Measurements from ENCODE around the gene HABP2.

The HABP2 gene

GRCh38 chr10:113552701-113553100, at the start of gene HABP2:
Gene HABP2, plus strand, starts transcription at chr10:113553053. Its CDS starts 69 bp downstream, at chr10:113553122.
- no peaks in the 10 kb centered on the region for H3K4me1 ChIP-seq (ENCODE audit: insufficient read depth, low read length)
- H2AFZ ChIP-seq (ENCODE audit: low read depth, low read length): no peak within 1 kb of the TSS
- no peaks in the 10 kb centered on the region for H3K9me3 ChIP-seq (ENCODE audit: low read length)
- H3K4me3 ChIP-seq (ENCODE audit: low read length): no peak within 1 kb of the TSS
- no peaks in the 10 kb centered on the region for H3K36me3 ChIP-seq (ENCODE audit: insufficient read depth, low read length)
- H3K27me3 ChIP-seq (ENCODE audit: insufficient read depth, low read length): peaks cover 17% of the 10 kb centered on the region

GRCh38 chr10:113503930-113504329, 48.9 kb upstream of the HABP2 start:
- no peaks in the 10 kb centered on the region for H3K4me1 ChIP-seq (ENCODE audit: insufficient read depth, low read length)
- H3K27me3 ChIP-seq (ENCODE audit: insufficient read depth, low read length): no peaks in the 10 kb centered on the region
- H3K4me3 ChIP-seq (ENCODE audit: low read length): no peak overlapping the region
- H3K9me3 ChIP-seq (ENCODE audit: low read length): no peaks in the 10 kb centered on the region
- no peaks in the 10 kb centered on the region for H3K36me3 ChIP-seq (ENCODE audit: insufficient read depth, low read length)
- no peak overlapping the region for H2AFZ ChIP-seq (ENCODE audit: low read depth, low read length)

- Histone ChIP-seq H3K27me3 (ENCODE audit: insufficient read depth, low read length) (no peaks in the 10 kb centered on the region), H3K4me1 (ENCODE audit: insufficient read depth, low read length) (no peaks in the 10 kb centered on the region), H3K4me3 (ENCODE audit: low read length) (no peak overlapping the region), H2AFZ (ENCODE audit: low read depth, low read length) (no peak overlapping the region), H3K36me3 (ENCODE audit: insufficient read depth, low read length) (no peaks in the 10 kb centered on the region), H3K9me3 (ENCODE audit: low read length) (no peaks in the 10 kb centered on the region)
These were observed 48.4 kb upstream of the HABP2 start for GRCh38 chr10:113504423-113504822.

GRCh38 chr10:113506476-113506875, 46.4 kb upstream of the HABP2 start:
- Histone ChIP-seq H3K4me3 (ENCODE audit: low read length) (no peak overlapping the region), H3K36me3 (ENCODE audit: insufficient read depth, low read length) (no peaks in the 10 kb centered on the region), H3K27me3 (ENCODE audit: insufficient read depth, low read length) (no peaks in the 10 kb centered on the region), H2AFZ (ENCODE audit: low read depth, low read length) (no peak overlapping the region), H3K9me3 (ENCODE audit: low read length) (no peaks in the 10 kb centered on the region), H3K4me1 (ENCODE audit: insufficient read depth, low read length) (no peaks in the 10 kb centered on the region)

GRCh38 chr10:113511419-113511818, 41.4 kb upstream of the HABP2 start:
- Histone ChIP-seq H2AFZ (ENCODE audit: low read depth, low read length) (no peak overlapping the region), H3K36me3 (ENCODE audit: insufficient read depth, low read length) (no peaks in the 10 kb centered on the region), H3K9me3 (ENCODE audit: low read length) (no peaks in the 10 kb centered on the region), H3K4me1 (ENCODE audit: insufficient read depth, low read length) (no peaks in the 10 kb centered on the region), H3K4me3 (ENCODE audit: low read length) (no peak overlapping the region), H3K27me3 (ENCODE audit: insufficient read depth, low read length) (no peaks in the 10 kb centered on the region)

- no peaks in the 10 kb centered on the region for H3K9me3 ChIP-seq (ENCODE audit: low read length)
- no peak overlapping the region for H3K4me3 ChIP-seq (ENCODE audit: low read length)
- H3K36me3 ChIP-seq (ENCODE audit: insufficient read depth, low read length): no peaks in the 10 kb centered on the region
- no peaks in the 10 kb centered on the region for H3K27me3 ChIP-seq (ENCODE audit: insufficient read depth, low read length)
- H2AFZ ChIP-seq (ENCODE audit: low read depth, low read length): no peak overlapping the region
- no peaks in the 10 kb centered on the region for H3K4me1 ChIP-seq (ENCODE audit: insufficient read depth, low read length)
These were observed 37.7 kb upstream of the HABP2 start for GRCh38 chr10:113515161-113515560.

- Histone ChIP-seq H3K36me3 (ENCODE audit: insufficient read depth, low read length) (no peaks in the 10 kb centered on the region), H3K27me3 (ENCODE audit: insufficient read depth, low read length) (no peaks in the 10 kb centered on the region), H3K4me1 (ENCODE audit: insufficient read depth, low read length) (no peaks in the 10 kb centered on the region), H2AFZ (ENCODE audit: low read depth, low read length) (no peak overlapping the region), H3K4me3 (ENCODE audit: low read length) (no peak overlapping the region), H3K9me3 (ENCODE audit: low read length) (no peaks in the 10 kb centered on the region)
These were observed 37.3 kb upstream of the HABP2 start for GRCh38 chr10:113515601-113516000.

DNA sequence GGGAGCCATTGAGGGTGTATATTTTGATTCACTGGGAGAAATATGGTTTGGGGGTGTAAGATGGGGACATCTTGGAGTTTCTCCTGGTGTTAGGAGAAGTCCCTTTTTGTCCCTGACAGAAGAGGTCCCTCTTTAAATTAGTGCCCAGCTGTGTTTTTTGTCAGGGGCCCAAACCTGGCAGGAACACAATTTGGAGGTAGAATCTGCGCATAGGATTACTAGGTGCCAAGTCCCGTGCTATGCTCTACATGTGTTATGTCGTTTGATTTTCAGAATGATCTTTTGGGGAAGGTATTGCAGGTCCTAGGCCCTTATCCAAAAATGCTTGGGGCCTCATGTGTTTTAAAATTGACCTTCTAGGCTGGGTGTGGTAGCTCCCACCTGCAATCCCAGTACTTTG, 36.8 kb upstream of the HABP2 start:
- H3K4me3 ChIP-seq (ENCODE audit: low read length): no peak overlapping the region
- H3K4me1 ChIP-seq (ENCODE audit: insufficient read depth, low read length): no peaks in the 10 kb centered on the region

DNA sequence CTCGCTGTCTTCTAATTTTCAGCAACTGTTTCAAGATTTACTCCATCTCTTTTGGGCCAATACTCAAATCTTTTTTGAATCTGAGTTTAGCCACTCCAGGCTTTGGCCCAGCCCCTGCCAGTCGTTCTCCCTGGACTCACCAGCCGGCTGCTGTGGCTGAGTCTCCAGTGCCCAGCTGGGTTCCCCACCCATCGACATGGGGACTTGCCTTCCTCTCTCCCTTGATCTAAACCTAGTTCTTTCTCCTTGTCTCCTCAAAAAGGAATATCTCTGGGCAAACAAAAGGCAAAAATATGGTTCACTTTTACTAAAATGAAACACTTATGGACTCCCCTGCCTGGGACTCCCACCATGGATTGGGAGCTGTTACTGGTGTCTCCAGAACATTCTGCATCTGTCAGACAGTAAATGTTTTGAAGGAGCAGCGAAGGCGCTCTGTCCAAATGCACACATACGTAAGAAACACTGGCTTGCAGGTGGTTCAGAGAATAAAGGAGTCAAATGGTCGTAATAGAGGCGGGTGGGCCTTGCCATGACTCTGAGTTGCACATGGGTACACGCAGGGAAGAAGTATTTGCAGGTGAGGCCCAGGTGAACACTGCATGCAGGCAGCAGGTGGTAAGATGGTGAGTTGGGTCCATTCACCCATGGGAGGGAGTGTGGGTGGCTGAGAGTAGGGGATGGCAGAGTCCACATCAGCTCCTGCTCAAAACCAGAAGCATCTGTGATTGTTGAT, 35.5 kb upstream of the HABP2 start:
- Histone ChIP-seq H3K9me3 (ENCODE audit: low read length) (no peaks in the 10 kb centered on the region), H3K4me1 (ENCODE audit: insufficient read depth, low read length) (no peaks in the 10 kb centered on the region), H2AFZ (ENCODE audit: low read depth, low read length) (no peak overlapping the region), H3K4me3 (ENCODE audit: low read length) (no peak overlapping the region), H3K36me3 (ENCODE audit: insufficient read depth, low read length) (no peaks in the 10 kb centered on the region), H3K27me3 (ENCODE audit: insufficient read depth, low read length) (no peaks in the 10 kb centered on the region)

More for the DNA sequence above, 36.8 kb upstream of the HABP2 start:
- H3K9me3 ChIP-seq (ENCODE audit: low read length): no peaks in the 10 kb centered on the region
- no peaks in the 10 kb centered on the region for H3K27me3 ChIP-seq (ENCODE audit: insufficient read depth, low read length)
- H2AFZ ChIP-seq (ENCODE audit: low read depth, low read length): no peak overlapping the region
- no peaks in the 10 kb centered on the region for H3K36me3 ChIP-seq (ENCODE audit: insufficient read depth, low read length)

GRCh38 chr10:113517901-113518260, 35.0 kb upstream of the HABP2 start:
- H3K27me3 ChIP-seq (ENCODE audit: insufficient read depth, low read length): no peaks in the 10 kb centered on the region
- no peaks in the 10 kb centered on the region for H3K9me3 ChIP-seq (ENCODE audit: low read length)
- no peak overlapping the region for H2AFZ ChIP-seq (ENCODE audit: low read depth, low read length)
- H3K4me3 ChIP-seq (ENCODE audit: low read length): no peak overlapping the region
- H3K36me3 ChIP-seq (ENCODE audit: insufficient read depth, low read length): no peaks in the 10 kb centered on the region
- H3K4me1 ChIP-seq (ENCODE audit: insufficient read depth, low read length): no peaks in the 10 kb centered on the region

DNA sequence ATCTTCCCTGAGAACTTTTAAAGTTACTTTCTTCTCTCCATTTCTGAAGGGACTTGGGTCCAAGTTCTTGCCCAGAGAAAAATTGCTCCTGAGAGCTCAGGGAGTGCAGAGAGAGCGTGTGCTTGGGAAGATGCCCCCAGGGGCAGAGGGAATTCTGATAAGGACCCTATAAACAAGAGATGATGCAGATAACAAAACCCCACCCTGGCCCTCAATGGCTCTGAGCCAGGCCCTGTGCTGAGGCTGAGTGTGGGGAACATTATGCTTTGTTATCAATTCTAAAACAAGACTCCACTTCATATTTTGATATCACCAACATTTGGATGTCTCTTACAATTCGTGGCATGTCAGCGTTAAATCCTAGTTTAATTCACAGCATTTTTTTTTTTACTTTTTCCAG, 34.4 kb upstream of the HABP2 start:
- no peaks in the 10 kb centered on the region for H3K9me3 ChIP-seq (ENCODE audit: low read length)

DNA sequence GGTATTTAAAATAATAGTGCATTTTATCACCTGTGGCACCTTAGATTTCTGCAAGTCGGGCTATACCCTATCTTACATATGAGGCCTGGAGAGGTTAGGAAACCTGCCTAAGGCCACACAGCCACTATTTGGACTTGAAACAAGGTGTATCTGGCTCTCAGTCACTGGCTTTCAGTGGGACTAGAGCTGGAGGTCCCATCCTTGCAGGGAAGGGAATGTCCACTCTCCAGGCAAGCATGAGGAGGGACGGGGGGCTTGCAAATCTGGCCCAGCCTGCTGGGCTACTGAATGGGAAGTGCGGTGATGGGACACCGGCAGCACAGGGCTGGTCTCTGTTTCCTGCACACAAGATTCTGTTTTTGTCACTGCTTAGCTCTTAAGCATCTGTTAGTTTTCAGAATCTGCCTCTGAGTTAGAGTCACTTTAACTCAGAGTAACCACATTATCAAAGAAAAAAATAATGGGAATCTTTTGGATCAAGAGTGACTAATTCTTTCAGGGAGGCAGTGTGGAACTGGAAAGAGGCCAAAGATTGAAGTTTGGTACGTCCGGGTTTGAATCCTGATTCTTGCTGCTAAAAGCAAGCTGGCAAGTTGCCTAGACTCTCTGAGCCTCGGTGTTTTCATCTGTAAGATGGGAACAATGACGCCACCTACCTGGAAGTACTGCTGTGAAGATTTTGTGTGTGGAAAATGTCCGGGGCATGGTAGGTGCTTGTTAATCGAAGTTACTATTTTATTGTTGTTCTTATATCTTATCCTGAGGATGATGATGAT, 33.8 kb upstream of the HABP2 start:
- H3K9me3 ChIP-seq (ENCODE audit: low read length): no peaks in the 10 kb centered on the region
- no peaks in the 10 kb centered on the region for H3K27me3 ChIP-seq (ENCODE audit: insufficient read depth, low read length)
- no peak overlapping the region for H3K4me3 ChIP-seq (ENCODE audit: low read length)
- H3K36me3 ChIP-seq (ENCODE audit: insufficient read depth, low read length): no peaks in the 10 kb centered on the region
- H2AFZ ChIP-seq (ENCODE audit: low read depth, low read length): no peak overlapping the region
- no peaks in the 10 kb centered on the region for H3K4me1 ChIP-seq (ENCODE audit: insufficient read depth, low read length)

More for the DNA sequence above, 34.4 kb upstream of the HABP2 start:
- H3K36me3 ChIP-seq (ENCODE audit: insufficient read depth, low read length): no peaks in the 10 kb centered on the region
- H2AFZ ChIP-seq (ENCODE audit: low read depth, low read length): no peak overlapping the region
- no peaks in the 10 kb centered on the region for H3K4me1 ChIP-seq (ENCODE audit: insufficient read depth, low read length)
- no peak overlapping the region for H3K4me3 ChIP-seq (ENCODE audit: low read length)
- H3K27me3 ChIP-seq (ENCODE audit: insufficient read depth, low read length): no peaks in the 10 kb centered on the region

GRCh38 chr10:113519681-113520115, 33.2 kb upstream of the HABP2 start:
- no peaks in the 10 kb centered on the region for H3K4me1 ChIP-seq (ENCODE audit: insufficient read depth, low read length)
- H3K9me3 ChIP-seq (ENCODE audit: low read length): no peaks in the 10 kb centered on the region
- H2AFZ ChIP-seq (ENCODE audit: low read depth, low read length): no peak overlapping the region
- H3K4me3 ChIP-seq (ENCODE audit: low read length): no peak overlapping the region
- H3K27me3 ChIP-seq (ENCODE audit: insufficient read depth, low read length): no peaks in the 10 kb centered on the region
- H3K36me3 ChIP-seq (ENCODE audit: insufficient read depth, low read length): no peaks in the 10 kb centered on the region

Data from neuron (in vitro differentiated cells).